ENCODE data around the gene GADD45A. TPM values are rescaled to one million over a fixed set of nuclear protein-coding genes. Genes with fewer than 3 reads are reported as not detected.
"Not testable (repeated sequence)": the region's sequence is repeated elsewhere in the genome, so short reads cannot be mapped to it uniquely, and the experiment has no call there.

The GADD45A gene
- total RNA-seq, 1 donor from 2014 or later, result 143 TPM

DNA sequence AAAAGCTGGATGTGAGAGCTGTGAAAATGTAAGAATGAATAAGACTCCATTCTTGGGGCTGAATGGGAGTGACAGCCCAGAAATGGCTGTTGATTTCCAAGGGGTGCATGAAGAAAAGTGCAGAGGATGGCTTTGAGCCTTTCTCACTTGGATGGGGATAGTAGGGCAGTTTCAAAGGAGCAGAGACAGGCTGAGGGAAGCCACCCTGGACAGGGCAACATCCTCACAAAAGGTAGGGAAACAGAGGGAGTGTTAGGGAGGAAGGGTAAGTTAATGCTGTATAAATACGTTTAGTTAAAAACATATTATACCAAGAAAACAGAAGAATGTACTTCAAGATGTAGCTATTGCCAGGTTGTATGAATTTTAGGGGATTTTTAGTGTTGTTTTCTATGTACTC, 38.1 kb downstream of the GADD45A start:
- Mint-ChIP-seq H3K27ac (ENCODE audit: unreplicated experiment) (no peak overlapping the region), H3K4me1 (ENCODE audit: low read depth, unreplicated experiment) (no peaks in the 10 kb centered on the region), H3K27me3 (ENCODE audit: unreplicated experiment) (no peaks in the 10 kb centered on the region), H3K4me3 (ENCODE audit: unreplicated experiment) (no peak overlapping the region), H3K36me3 (ENCODE audit: unreplicated experiment) (no peaks in the 10 kb centered on the region), H3K9me3 (ENCODE audit: unreplicated experiment) (no peaks in the 10 kb centered on the region)
- TF ChIP-seq, protein P1, sequence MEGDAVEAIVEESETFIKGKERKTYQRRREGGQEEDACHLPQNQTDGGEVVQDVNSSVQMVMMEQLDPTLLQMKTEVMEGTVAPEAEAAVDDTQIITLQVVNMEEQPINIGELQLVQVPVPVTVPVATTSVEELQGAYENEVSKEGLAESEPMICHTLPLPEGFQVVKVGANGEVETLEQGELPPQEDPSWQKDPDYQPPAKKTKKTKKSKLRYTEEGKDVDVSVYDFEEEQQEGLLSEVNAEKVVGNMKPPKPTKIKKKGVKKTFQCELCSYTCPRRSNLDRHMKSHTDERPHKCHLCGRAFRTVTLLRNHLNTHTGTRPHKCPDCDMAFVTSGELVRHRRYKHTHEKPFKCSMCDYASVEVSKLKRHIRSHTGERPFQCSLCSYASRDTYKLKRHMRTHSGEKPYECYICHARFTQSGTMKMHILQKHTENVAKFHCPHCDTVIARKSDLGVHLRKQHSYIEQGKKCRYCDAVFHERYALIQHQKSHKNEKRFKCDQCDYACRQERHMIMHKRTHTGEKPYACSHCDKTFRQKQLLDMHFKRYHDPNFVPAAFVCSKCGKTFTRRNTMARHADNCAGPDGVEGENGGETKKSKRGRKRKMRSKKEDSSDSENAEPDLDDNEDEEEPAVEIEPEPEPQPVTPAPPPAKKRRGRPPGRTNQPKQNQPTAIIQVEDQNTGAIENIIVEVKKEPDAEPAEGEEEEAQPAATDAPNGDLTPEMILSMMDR (IDR thresholded peaks at IDR 0.05; ENCODE audit: partially characterized antibody, unreplicated experiment), result no peak
- no peak for DNase-seq

DNA sequence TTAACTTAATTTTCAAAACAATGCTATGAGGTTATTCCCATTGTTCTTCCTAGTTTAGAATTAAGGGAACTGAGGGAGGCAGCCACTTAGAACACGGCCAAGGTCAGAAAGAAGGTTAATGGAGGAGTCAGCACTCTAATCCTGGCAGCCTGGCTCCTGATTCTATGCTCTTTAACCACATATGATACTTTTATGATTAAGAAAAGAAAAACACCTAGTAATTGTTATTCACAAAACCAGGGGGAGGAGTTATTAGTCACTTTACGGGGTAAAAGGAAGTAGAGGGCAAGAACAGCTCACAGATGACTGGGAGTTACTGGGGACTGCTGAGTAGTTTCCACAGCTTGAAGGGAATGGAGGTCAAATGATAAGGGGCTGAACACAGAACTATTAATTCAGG, 38.6 kb downstream of the GADD45A start:
- DNase-seq, result no peak
- H3K9me3 Mint-ChIP-seq (ENCODE audit: unreplicated experiment), result no peaks in the 10 kb centered on the region
- TF ChIP-seq, protein P1 (IDR thresholded peaks at IDR 0.05; ENCODE audit: partially characterized antibody, unreplicated experiment), result no peak
- H3K27me3 Mint-ChIP-seq (ENCODE audit: unreplicated experiment), result no peaks in the 10 kb centered on the region
- H3K4me3 Mint-ChIP-seq (ENCODE audit: unreplicated experiment), result no peak overlapping the region
- no peaks in the 10 kb centered on the region for H3K4me1 Mint-ChIP-seq (ENCODE audit: low read depth, unreplicated experiment)
- no peaks in the 10 kb centered on the region for H3K36me3 Mint-ChIP-seq (ENCODE audit: unreplicated experiment)
- H3K27ac Mint-ChIP-seq (ENCODE audit: unreplicated experiment), result no peak overlapping the region

DNA sequence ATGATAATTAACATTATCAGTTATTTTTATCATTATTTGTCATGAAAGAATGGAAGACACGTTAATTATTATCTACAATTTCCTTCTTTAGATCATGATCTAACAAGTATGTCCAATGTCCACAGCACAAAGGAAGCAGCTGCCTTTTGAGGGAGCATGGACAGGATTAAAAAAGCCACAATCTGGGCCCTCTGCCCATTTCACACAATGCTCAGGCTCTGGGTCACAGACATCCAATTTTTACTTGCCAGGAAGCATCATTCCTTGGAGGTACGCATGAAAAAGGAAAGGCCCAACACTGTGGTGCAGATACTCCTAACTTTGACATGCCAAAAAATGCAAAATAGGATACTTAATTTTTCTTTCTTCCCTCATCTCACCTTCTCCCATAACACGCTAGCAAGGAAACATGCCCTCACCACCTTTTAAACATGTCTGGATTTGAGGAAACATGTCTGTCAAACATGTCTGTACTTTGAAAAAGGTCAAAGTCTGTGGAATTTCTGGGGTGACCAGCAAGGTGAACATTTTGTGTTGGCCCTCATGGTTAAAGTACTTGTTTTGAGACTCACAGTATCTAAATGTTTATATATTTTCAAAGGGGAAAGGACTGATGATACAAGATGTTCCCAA, 40.0 kb downstream of the GADD45A start:
- H3K27me3 Mint-ChIP-seq (ENCODE audit: unreplicated experiment), result no peaks in the 10 kb centered on the region
- no peaks in the 10 kb centered on the region for H3K9me3 Mint-ChIP-seq (ENCODE audit: unreplicated experiment)
- H3K4me3 Mint-ChIP-seq (ENCODE audit: unreplicated experiment), result no peak overlapping the region

DNA sequence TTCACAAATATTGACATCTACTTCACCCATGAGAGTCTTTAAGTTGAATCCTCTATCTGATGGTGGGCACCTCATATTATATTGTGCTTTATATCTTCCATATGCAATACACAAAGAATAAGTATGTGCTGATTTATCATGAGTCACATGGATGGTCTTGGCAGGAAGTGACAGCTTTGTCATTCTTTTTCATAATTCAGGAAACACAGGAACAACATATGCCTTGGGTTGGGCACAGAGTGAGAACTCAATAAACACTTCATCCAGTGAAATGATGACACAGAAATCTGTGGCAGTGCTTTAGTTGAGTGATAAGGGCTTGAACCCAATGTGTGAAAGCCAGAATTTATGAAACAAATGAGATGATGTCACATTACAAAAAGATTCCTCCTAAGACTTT, 41.2 kb downstream of the GADD45A start:
- no peak for DNase-seq
- no peak overlapping the region for H3K4me3 Mint-ChIP-seq (ENCODE audit: unreplicated experiment)
- no peaks in the 10 kb centered on the region for H3K9me3 Mint-ChIP-seq (ENCODE audit: unreplicated experiment)
- no peaks in the 10 kb centered on the region for H3K27me3 Mint-ChIP-seq (ENCODE audit: unreplicated experiment)
- TF ChIP-seq, protein P1 (IDR thresholded peaks at IDR 0.05; ENCODE audit: partially characterized antibody, unreplicated experiment), result no peak
- no peak overlapping the region for H3K27ac Mint-ChIP-seq (ENCODE audit: unreplicated experiment)
- no peaks in the 10 kb centered on the region for H3K4me1 Mint-ChIP-seq (ENCODE audit: low read depth, unreplicated experiment)
- no peaks in the 10 kb centered on the region for H3K36me3 Mint-ChIP-seq (ENCODE audit: unreplicated experiment)

More for the DNA sequence above, 40.0 kb downstream of the GADD45A start:
- TF ChIP-seq, protein P1 (IDR thresholded peaks at IDR 0.05; ENCODE audit: partially characterized antibody, unreplicated experiment), result no peak
- Mint-ChIP-seq H3K4me1 (ENCODE audit: low read depth, unreplicated experiment) (no peaks in the 10 kb centered on the region), H3K36me3 (ENCODE audit: unreplicated experiment) (no peaks in the 10 kb centered on the region), H3K27ac (ENCODE audit: unreplicated experiment) (no peak overlapping the region)
- DNase-seq, result no peak

DNA sequence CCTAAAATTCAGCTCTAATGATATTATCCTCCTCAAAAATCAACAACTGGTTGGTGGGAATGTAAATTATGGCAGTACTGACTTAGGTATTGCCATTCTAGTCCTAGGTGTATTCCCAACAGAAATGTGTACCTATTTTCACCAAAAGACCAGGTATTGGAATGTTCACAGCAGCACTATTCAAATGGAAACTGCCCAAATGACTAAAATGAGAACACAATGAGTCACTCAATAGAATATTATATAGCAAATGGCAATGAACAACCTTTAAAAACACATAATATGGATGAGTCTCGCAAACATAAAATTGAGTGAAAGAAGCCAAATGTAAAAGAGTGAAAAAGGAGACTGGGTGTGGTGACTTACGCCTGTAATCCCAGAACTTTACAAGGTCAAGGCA, 44.9 kb downstream of the GADD45A start:
- no peaks in the 10 kb centered on the region for H3K36me3 Mint-ChIP-seq (ENCODE audit: unreplicated experiment)
- H3K9me3 Mint-ChIP-seq (ENCODE audit: unreplicated experiment), result no peaks in the 10 kb centered on the region
- TF ChIP-seq, protein P1 (IDR thresholded peaks at IDR 0.05; ENCODE audit: partially characterized antibody, unreplicated experiment), result no peak
- H3K4me3 Mint-ChIP-seq (ENCODE audit: unreplicated experiment), result no peak overlapping the region
- no peaks in the 10 kb centered on the region for H3K27me3 Mint-ChIP-seq (ENCODE audit: unreplicated experiment)
- H3K4me1 Mint-ChIP-seq (ENCODE audit: low read depth, unreplicated experiment), result peaks cover 17% of the 10 kb centered on the region
- DNase-seq, result no peak
- H3K27ac Mint-ChIP-seq (ENCODE audit: unreplicated experiment), result no peak overlapping the region

DNA sequence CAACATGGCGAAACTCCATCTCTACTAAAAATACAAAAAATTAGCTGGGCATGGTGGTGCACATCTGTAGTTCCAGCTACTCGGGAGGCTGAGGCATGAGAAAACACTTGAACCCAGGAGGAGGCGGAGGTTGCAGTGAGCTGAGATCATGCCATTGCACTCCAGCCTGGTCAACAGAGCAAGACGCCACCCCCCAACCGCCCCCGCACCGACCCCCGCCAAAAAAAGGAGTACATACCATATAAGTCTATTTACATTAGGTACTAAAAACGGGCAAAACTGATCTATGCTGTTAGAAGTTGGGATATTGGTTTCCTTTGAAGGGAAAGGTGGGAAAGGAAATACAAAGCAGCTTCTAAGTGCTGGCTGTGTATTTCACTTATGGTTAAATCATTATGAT, 45.3 kb downstream of the GADD45A start:
- not testable (repeated sequence) for H3K27ac Mint-ChIP-seq (ENCODE audit: unreplicated experiment); H3K36me3 Mint-ChIP-seq (ENCODE audit: unreplicated experiment); H3K4me3 Mint-ChIP-seq (ENCODE audit: unreplicated experiment); H3K9me3 Mint-ChIP-seq (ENCODE audit: unreplicated experiment); H3K27me3 Mint-ChIP-seq (ENCODE audit: unreplicated experiment); DNase-seq
- H3K4me1 Mint-ChIP-seq (ENCODE audit: low read depth, unreplicated experiment), result peaks cover 17% of the 10 kb centered on the region

Measured in glutamatergic neuron (in vitro differentiated cells).